OCI-LY7 (cell line): ENCODE results near the gene RAMP1.
"Not testable (repeated sequence)": the region's sequence is repeated elsewhere in the genome, so short reads cannot be mapped to it uniquely, and the experiment has no call there.

Source experiments
- EZH2phosphoT487 ChIP-seq: fragments of 200-600 bp; sonication (generic); IDR thresholded peaks from 2 replicates; pipeline ENCODE4 v1.6.1; 2018; ENCODE audit warnings: low read depth, borderline replicate concordance, mild to moderate bottlenecking, mixed run types, antibody characterized with exemption, low read length, moderate library complexity, mixed read lengths
- TF ChIP-seq, protein P1 (sequence below): fragments of 200-600 bp; sonication (generic); conservative IDR thresholded peaks from 2 replicates; pipeline ENCODE4 v1.5.1; 2014; ENCODE audit warnings: mild to moderate bottlenecking, antibody characterized with exemption, low read length, moderate library complexity, mixed read lengths

DNA sequence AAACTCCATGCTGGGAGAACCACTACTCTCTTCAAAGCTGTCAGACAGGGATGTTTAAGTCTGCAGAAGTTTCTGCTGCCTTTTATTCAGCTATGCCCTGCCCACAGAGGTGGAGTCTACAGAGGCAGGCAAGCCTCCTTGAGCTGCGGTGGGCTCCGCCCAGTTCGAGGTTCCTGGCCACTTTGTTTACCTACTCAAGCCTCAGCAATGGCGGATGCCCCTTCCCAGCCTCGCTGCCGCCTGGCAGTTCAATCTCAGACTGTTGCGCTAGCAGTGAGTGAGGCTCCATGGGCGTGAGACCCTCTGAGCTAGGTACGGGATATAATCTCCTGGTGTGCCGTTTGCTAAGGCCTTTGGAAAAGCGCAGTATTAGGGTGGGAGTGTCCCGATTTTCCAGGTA lies 10.5 kb upstream of the RAMP1 start:
- TF ChIP-seq, protein P1, sequence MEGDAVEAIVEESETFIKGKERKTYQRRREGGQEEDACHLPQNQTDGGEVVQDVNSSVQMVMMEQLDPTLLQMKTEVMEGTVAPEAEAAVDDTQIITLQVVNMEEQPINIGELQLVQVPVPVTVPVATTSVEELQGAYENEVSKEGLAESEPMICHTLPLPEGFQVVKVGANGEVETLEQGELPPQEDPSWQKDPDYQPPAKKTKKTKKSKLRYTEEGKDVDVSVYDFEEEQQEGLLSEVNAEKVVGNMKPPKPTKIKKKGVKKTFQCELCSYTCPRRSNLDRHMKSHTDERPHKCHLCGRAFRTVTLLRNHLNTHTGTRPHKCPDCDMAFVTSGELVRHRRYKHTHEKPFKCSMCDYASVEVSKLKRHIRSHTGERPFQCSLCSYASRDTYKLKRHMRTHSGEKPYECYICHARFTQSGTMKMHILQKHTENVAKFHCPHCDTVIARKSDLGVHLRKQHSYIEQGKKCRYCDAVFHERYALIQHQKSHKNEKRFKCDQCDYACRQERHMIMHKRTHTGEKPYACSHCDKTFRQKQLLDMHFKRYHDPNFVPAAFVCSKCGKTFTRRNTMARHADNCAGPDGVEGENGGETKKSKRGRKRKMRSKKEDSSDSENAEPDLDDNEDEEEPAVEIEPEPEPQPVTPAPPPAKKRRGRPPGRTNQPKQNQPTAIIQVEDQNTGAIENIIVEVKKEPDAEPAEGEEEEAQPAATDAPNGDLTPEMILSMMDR: not testable (repeated sequence)
- TF ChIP-seq EZH2phosphoT487: not testable (repeated sequence)
